ENCODE results near the gene KRABD2.

The KRABD2 gene

DNA sequence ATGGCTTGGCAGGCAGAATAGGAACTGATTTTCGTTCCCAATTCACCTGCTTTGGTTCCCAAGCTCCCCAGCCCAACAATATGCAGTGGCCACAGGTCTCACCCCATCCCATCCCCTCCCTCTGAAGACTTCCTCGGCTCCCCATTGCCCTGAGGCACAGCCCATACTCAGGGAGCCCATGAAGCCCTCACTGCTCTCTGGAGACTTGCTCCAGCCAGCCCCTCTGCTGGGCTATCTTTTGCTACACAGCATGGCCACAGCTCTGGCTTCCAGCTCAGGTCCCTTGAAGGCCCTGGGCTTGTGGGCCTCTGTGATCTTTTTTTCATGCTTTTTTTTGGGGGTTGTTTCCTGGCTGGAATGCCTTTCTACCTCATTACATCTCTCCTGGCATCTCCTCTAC lies 29.7 kb upstream of the KRABD2 start (continued):
- TF ChIP-seq, protein P1, sequence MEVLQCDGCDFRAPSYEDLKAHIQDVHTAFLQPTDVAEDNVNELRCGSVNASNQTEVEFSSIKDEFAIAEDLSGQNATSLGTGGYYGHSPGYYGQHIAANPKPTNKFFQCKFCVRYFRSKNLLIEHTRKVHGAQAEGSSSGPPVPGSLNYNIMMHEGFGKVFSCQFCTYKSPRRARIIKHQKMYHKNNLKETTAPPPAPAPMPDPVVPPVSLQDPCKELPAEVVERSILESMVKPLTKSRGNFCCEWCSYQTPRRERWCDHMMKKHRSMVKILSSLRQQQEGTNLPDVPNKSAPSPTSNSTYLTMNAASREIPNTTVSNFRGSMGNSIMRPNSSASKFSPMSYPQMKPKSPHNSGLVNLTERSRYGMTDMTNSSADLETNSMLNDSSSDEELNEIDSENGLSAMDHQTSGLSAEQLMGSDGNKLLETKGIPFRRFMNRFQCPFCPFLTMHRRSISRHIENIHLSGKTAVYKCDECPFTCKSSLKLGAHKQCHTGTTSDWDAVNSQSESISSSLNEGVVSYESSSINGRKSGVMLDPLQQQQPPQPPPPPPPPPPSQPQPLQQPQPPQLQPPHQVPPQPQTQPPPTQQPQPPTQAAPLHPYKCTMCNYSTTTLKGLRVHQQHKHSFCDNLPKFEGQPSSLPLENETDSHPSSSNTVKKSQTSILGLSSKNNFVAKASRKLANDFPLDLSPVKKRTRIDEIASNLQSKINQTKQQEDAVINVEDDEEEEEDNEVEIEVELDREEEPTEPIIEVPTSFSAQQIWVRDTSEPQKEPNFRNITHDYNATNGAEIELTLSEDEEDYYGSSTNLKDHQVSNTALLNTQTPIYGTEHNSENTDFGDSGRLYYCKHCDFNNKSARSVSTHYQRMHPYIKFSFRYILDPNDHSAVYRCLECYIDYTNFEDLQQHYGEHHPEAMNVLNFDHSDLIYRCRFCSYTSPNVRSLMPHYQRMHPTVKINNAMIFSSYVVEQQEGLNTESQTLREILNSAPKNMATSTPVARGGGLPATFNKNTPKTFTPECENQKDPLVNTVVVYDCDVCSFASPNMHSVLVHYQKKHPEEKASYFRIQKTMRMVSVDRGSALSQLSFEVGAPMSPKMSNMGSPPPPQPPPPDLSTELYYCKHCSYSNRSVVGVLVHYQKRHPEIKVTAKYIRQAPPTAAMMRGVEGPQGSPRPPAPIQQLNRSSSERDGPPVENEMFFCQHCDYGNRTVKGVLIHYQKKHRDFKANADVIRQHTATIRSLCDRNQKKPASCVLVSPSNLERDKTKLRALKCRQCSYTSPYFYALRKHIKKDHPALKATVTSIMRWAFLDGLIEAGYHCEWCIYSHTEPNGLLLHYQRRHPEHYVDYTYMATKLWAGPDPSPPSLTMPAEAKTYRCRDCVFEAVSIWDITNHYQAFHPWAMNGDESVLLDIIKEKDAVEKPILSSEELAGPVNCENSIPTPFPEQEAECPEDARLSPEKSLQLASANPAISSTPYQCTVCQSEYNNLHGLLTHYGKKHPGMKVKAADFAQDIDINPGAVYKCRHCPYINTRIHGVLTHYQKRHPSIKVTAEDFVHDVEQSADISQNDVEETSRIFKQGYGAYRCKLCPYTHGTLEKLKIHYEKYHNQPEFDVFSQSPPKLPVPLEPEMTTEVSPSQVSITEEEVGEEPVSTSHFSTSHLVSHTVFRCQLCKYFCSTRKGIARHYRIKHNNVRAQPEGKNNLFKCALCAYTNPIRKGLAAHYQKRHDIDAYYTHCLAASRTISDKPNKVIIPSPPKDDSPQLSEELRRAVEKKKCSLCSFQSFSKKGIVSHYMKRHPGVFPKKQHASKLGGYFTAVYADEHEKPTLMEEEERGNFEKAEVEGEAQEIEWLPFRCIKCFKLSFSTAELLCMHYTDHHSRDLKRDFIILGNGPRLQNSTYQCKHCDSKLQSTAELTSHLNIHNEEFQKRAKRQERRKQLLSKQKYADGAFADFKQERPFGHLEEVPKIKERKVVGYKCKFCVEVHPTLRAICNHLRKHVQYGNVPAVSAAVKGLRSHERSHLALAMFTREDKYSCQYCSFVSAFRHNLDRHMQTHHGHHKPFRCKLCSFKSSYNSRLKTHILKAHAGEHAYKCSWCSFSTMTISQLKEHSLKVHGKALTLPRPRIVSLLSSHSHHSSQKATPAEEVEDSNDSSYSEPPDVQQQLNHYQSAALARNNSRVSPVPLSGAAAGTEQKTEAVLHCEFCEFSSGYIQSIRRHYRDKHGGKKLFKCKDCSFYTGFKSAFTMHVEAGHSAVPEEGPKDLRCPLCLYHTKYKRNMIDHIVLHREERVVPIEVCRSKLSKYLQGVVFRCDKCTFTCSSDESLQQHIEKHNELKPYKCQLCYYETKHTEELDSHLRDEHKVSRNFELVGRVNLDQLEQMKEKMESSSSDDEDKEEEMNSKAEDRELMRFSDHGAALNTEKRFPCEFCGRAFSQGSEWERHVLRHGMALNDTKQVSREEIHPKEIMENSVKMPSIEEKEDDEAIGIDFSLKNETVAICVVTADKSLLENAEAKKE (CRISPR knock-in tag; IDR thresholded peaks at IDR 0.05) = no peak
- no peak for TF ChIP-seq EZH2 (IDR thresholded peaks at IDR 0.05; ENCODE audit: low read depth, unreplicated experiment)
- TF ChIP-seq, protein P2, sequence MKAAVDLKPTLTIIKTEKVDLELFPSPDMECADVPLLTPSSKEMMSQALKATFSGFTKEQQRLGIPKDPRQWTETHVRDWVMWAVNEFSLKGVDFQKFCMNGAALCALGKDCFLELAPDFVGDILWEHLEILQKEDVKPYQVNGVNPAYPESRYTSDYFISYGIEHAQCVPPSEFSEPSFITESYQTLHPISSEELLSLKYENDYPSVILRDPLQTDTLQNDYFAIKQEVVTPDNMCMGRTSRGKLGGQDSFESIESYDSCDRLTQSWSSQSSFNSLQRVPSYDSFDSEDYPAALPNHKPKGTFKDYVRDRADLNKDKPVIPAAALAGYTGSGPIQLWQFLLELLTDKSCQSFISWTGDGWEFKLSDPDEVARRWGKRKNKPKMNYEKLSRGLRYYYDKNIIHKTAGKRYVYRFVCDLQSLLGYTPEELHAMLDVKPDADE (IDR thresholded peaks at IDR 0.05) = no peak
- TF ChIP-seq, protein P3, sequence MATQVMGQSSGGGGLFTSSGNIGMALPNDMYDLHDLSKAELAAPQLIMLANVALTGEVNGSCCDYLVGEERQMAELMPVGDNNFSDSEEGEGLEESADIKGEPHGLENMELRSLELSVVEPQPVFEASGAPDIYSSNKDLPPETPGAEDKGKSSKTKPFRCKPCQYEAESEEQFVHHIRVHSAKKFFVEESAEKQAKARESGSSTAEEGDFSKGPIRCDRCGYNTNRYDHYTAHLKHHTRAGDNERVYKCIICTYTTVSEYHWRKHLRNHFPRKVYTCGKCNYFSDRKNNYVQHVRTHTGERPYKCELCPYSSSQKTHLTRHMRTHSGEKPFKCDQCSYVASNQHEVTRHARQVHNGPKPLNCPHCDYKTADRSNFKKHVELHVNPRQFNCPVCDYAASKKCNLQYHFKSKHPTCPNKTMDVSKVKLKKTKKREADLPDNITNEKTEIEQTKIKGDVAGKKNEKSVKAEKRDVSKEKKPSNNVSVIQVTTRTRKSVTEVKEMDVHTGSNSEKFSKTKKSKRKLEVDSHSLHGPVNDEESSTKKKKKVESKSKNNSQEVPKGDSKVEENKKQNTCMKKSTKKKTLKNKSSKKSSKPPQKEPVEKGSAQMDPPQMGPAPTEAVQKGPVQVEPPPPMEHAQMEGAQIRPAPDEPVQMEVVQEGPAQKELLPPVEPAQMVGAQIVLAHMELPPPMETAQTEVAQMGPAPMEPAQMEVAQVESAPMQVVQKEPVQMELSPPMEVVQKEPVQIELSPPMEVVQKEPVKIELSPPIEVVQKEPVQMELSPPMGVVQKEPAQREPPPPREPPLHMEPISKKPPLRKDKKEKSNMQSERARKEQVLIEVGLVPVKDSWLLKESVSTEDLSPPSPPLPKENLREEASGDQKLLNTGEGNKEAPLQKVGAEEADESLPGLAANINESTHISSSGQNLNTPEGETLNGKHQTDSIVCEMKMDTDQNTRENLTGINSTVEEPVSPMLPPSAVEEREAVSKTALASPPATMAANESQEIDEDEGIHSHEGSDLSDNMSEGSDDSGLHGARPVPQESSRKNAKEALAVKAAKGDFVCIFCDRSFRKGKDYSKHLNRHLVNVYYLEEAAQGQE (IDR thresholded peaks at IDR 0.05; ENCODE audit: unreplicated experiment) = no peak

Data from GM23338 (cell line).